Measurements from ENCODE around the gene KIAA1671.
"Not testable (repeated sequence)": the region's sequence is repeated elsewhere in the genome, so short reads cannot be mapped to it uniquely, and the experiment has no call there.

Gene KIAA1671

DNA sequence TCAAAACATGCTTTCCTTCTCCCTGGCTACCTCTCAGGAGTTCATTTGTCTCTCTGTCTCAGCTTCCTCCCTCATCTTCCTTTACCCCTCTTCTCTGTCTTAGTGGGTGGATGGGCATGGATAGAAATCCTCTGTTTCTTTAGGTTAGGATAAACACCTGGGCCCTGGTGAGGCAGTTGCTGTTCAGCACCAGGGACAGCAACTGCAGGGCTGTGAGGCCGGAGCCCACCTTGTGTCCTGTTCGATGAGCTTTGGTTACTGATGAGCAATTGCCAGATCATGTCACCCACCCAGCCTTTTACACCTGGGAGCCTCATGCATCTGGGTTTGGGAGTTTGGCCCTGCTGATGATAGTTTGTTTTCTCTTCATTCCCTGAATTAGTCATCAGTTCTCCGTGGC lies 241.0 kb downstream of the KIAA1671 start:
- FAIRE-seq (no peak), DNase-seq (ENCODE audit: insufficient read length, low spot score) (no peak)
- TF ChIP-seq POLR2AphosphoS5 (IDR thresholded peaks at IDR 0.05; ENCODE audit: low read depth, low read length): no peak
- TF ChIP-seq POLR2A (IDR thresholded peaks at IDR 0.05; ENCODE audit: low read depth, low read length): no peak
- TF ChIP-seq SPI1 (IDR thresholded peaks at IDR 0.05; ENCODE audit: low read depth, low read length): no peak
- TF ChIP-seq TAF1 (IDR thresholded peaks at IDR 0.05; ENCODE audit: low read depth, low read length): no peak
- no peak for TF ChIP-seq POU2F2 (IDR thresholded peaks at IDR 0.05; ENCODE audit: low read depth, low read length)
- TF ChIP-seq PAX5 (IDR thresholded peaks at IDR 0.05; ENCODE audit: insufficient read depth, low read length, severe bottlenecking): no peak

- TF ChIP-seq TAF1 (IDR thresholded peaks at IDR 0.05; ENCODE audit: low read depth, low read length) (no peak), POU2F2 (IDR thresholded peaks at IDR 0.05; ENCODE audit: low read depth, low read length) (no peak)
- DNase-seq (ENCODE audit: insufficient read length, low spot score) (no peak), FAIRE-seq (no peak)
Observed at GRCh38 chr22:25196326-25196725, 243.8 kb downstream of the KIAA1671 start.

- FAIRE-seq (no peak), DNase-seq (ENCODE audit: insufficient read length, low spot score) (no peak)
- no peak for TF ChIP-seq PAX5 (IDR thresholded peaks at IDR 0.05; ENCODE audit: insufficient read depth, low read length, severe bottlenecking)
- TF ChIP-seq POLR2AphosphoS5 (IDR thresholded peaks at IDR 0.05; ENCODE audit: low read depth, low read length): no peak
- no peak for TF ChIP-seq TAF1 (IDR thresholded peaks at IDR 0.05; ENCODE audit: low read depth, low read length)
Observed at GRCh38 chr22:25197340-25197739, 244.8 kb downstream of the KIAA1671 start.

DNA sequence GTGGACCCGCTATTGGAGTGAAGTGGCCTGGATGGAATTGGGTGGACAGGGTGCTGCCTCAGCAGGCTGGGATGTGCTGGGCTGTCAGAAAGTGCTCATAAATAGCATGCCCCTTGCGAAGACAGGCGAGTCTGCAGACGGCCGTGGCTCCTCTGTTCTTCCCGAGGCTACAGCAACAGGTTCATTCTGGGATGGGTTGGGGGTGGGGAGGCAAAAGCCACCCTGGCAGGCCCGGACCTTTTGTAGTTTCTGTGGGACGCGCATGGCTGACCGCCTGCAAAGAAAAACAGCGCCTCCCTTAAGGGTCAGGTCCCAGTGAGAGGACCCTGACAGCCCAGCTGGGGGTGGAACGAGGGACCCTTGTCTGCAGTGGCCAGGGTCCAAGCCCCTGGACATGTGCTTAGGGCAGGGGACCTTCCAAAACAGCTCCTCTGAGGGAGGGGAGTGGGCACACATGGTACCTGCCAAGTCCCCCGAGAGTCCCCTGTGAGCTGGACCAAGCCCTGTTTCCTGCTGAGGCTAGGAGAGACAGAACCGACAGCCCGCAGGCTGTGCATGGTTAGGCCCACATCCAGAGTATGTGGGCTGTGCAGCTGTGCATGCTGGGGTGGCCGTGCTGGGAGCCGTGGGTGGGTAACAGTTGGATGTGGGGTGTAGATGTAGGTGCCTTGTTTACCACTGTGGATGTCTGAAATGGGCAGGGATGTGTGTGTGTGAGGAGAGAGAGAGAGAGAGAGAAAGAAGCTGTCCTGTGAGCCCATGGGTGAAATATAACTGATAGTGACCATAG lies 247.4 kb downstream of the KIAA1671 start, which contains the start of gene CRYBB3:
Gene CRYBB3, plus strand, starts transcription at position 128 of the 790 bp plus-strand sequence. CDS start 1,539 bp downstream, outside the sequence.
- FAIRE-seq: no peak
- no peak for TF ChIP-seq POLR2A (IDR thresholded peaks at IDR 0.05; ENCODE audit: low read depth, low read length)
- no peak for TF ChIP-seq PAX5 (IDR thresholded peaks at IDR 0.05; ENCODE audit: insufficient read depth, low read length, severe bottlenecking)
- TF ChIP-seq TAF1 (IDR thresholded peaks at IDR 0.05; ENCODE audit: low read depth, low read length): no peak
- TF ChIP-seq POLR2AphosphoS5 (IDR thresholded peaks at IDR 0.05; ENCODE audit: low read depth, low read length): no peak
- TF ChIP-seq POU2F2 (IDR thresholded peaks at IDR 0.05; ENCODE audit: low read depth, low read length): no peak
- TF ChIP-seq SPI1 (IDR thresholded peaks at IDR 0.05; ENCODE audit: low read depth, low read length): no peak
- DNase-seq (ENCODE audit: insufficient read length, low spot score): no peak

GRCh38 chr22:25200967-25201366 lies 248.5 kb downstream of the KIAA1671 start:
- no peak for DNase-seq (ENCODE audit: insufficient read length, low spot score)
- no peak for FAIRE-seq
- TF ChIP-seq PAX5 (IDR thresholded peaks at IDR 0.05; ENCODE audit: insufficient read depth, low read length, severe bottlenecking) (no peak), SPI1 (IDR thresholded peaks at IDR 0.05; ENCODE audit: low read depth, low read length) (0 out of 2 replicates have a peak, but pooled peaks have one; percentile 8)

DNA sequence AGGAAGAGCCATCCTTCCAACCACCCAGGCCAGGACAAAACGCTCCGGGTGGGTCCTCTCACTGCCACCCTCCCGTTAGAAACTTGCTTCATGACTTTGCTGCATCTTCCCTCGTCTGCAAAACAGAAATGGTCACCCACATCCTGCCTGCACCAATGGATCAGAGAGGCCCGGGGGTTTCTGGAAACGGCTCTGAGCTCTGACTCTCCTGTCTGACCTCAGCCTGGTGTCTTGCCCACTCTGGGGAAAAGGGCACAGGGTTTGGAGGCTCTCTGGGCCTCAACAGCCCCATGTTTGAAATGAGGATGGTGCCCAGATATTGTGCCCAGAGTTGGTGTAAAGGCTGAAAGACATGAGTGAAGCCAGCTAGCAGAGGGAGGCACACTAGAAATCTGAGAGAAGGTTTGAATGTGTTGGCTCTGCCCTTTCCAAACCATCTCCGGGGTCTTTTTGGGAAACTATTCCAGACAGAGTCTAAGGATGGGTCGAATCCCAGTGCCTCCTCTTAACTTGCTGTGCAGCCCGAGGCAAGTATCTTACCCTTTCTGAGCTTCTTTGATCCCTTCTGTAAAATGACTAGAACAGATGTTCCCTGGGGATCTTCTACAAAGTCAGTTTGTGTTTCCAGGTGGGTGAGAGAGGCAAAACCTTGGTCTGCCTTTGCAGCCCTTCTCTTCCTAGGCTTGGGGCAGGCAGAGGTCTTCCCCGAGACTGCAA lies 249.2 kb downstream of the KIAA1671 start:
- TF ChIP-seq POU2F2 (IDR thresholded peaks at IDR 0.05; ENCODE audit: low read depth, low read length) (no peak), POLR2A (IDR thresholded peaks at IDR 0.05; ENCODE audit: low read depth, low read length) (no peak), TAF1 (IDR thresholded peaks at IDR 0.05; ENCODE audit: low read depth, low read length) (no peak), POLR2AphosphoS5 (IDR thresholded peaks at IDR 0.05; ENCODE audit: low read depth, low read length) (no peak), PAX5 (IDR thresholded peaks at IDR 0.05; ENCODE audit: insufficient read depth, low read length, severe bottlenecking) (no peak), SPI1 (IDR thresholded peaks at IDR 0.05; ENCODE audit: low read depth, low read length) (no peak)
- DNase-seq (ENCODE audit: insufficient read length, low spot score): no peak
- no peak for FAIRE-seq

DNA sequence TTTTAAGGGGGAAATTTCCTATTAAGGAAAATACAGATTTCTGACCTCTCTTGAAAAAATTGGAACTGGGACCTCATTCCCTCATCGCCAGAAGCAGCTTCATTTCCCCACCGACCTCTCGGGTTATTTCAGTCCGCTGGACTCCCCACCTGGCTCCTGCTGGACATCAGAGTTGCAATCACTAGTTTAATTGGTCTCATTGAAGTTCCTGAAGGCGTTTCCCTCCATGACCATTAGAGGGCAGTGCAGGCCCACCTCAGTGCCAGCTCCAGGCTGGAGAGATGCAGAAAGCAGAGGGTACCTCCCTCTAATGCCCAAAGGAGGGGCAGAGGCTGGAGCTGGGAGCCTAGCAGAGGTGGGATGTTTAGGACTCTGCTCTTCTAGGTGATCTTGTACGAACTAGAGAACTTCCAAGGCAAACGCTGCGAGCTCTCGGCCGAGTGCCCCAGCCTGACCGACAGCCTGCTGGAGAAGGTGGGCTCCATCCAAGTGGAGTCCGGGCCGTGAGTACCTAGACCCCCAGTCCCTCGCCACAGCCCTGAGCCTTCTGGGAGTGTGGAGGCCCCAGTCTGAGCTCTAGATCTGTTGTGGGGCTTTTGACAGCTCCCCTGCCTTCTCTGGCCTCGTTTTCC lies 249.9 kb downstream of the KIAA1671 start:
- TF ChIP-seq POU2F2 (IDR thresholded peaks at IDR 0.05; ENCODE audit: low read depth, low read length) (no peak), POLR2AphosphoS5 (IDR thresholded peaks at IDR 0.05; ENCODE audit: low read depth, low read length) (no peak), PAX5 (IDR thresholded peaks at IDR 0.05; ENCODE audit: insufficient read depth, low read length, severe bottlenecking) (no peak), TAF1 (IDR thresholded peaks at IDR 0.05; ENCODE audit: low read depth, low read length) (no peak), SPI1 (IDR thresholded peaks at IDR 0.05; ENCODE audit: low read depth, low read length) (no peak), POLR2A (IDR thresholded peaks at IDR 0.05; ENCODE audit: low read depth, low read length) (no peak)
- peak; percentile 85 for FAIRE-seq

GRCh38 chr22:25203082-25203481 lies 250.6 kb downstream of the KIAA1671 start:
- FAIRE-seq (no peak), DNase-seq (ENCODE audit: insufficient read length, low spot score) (no peak)
- TF ChIP-seq PAX5 (IDR thresholded peaks at IDR 0.05; ENCODE audit: insufficient read depth, low read length, severe bottlenecking) (no peak), POLR2A (IDR thresholded peaks at IDR 0.05; ENCODE audit: low read depth, low read length) (no peak), SPI1 (IDR thresholded peaks at IDR 0.05; ENCODE audit: low read depth, low read length) (no peak), POU2F2 (IDR thresholded peaks at IDR 0.05; ENCODE audit: low read depth, low read length) (no peak), TAF1 (IDR thresholded peaks at IDR 0.05; ENCODE audit: low read depth, low read length) (no peak), POLR2AphosphoS5 (IDR thresholded peaks at IDR 0.05; ENCODE audit: low read depth, low read length) (no peak)

More for the DNA sequence above, 249.9 kb downstream of the KIAA1671 start:
- peak; percentile 62 for DNase-seq (ENCODE audit: insufficient read length, low spot score)

DNA sequence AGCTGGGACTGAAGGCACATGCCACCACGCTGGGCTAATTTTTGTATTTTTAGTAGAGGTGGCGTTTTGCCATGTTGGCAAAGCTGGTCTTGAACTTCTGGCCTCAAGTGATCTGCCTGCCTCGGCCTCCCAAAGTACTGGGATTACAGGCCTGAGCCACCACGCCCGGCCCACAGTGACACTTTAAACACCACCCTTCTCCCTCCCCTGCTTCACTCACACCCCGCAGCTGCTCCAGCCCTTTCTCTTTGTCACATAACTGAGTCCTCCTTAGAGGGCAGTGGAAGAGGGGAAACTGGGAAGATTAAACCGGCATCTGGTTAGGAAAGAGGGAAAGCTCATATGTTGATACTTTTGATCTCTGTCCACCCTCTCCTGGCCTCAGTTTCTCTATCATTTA lies 252.0 kb downstream of the KIAA1671 start:
- DNase-seq (ENCODE audit: insufficient read length, low spot score); FAIRE-seq: not testable (repeated sequence)

- TF ChIP-seq POLR2A (IDR thresholded peaks at IDR 0.05; ENCODE audit: low read depth, low read length): no peak
- TF ChIP-seq TAF1 (IDR thresholded peaks at IDR 0.05; ENCODE audit: low read depth, low read length): no peak
- no peak for TF ChIP-seq POLR2AphosphoS5 (IDR thresholded peaks at IDR 0.05; ENCODE audit: low read depth, low read length)
- TF ChIP-seq PAX5 (IDR thresholded peaks at IDR 0.05; ENCODE audit: insufficient read depth, low read length, severe bottlenecking): no peak
- TF ChIP-seq SPI1 (IDR thresholded peaks at IDR 0.05; ENCODE audit: low read depth, low read length): no peak
- no peak for TF ChIP-seq POU2F2 (IDR thresholded peaks at IDR 0.05; ENCODE audit: low read depth, low read length)
- FAIRE-seq: no peak
- DNase-seq (ENCODE audit: insufficient read length, low spot score): no peak
Observed at GRCh38 chr22:25205847-25206246, 253.3 kb downstream of the KIAA1671 start.

All from GM12891 (cell line).